T-helper 22 cell (primary cell): ENCODE measurements around the gene NEK6.

Source experiments
- DNase-seq: peaks from one replicate; pipeline ENCODE4 v3.0.0-alpha.2; 2020; ENCODE audit warnings: low read depth

The NEK6 gene

GRCh38 chr9:124296796-124297550 lies 39.2 kb downstream of the NEK6 start:
- no peak for DNase-seq

- DNase-seq: no peak
Measured at GRCh38 chr9:124297551-124297901, 39.8 kb downstream of the NEK6 start.

- DNase-seq: no peak
Measured at GRCh38 chr9:124297915-124298645, 40.3 kb downstream of the NEK6 start.

GRCh38 chr9:124298646-124299235 lies 41.0 kb downstream of the NEK6 start:
- no peak for DNase-seq

GRCh38 chr9:124299515-124300090 lies 41.9 kb downstream of the NEK6 start:
- no peak for DNase-seq

- no peak for DNase-seq
Measured at GRCh38 chr9:124300312-124300711, 42.6 kb downstream of the NEK6 start.

- no peak for DNase-seq
Measured at GRCh38 chr9:124302921-124303320, 45.2 kb downstream of the NEK6 start.

GRCh38 chr9:124303762-124304161 lies 46.0 kb downstream of the NEK6 start:
- no peak for DNase-seq

GRCh38 chr9:124304285-124304684 lies 46.5 kb downstream of the NEK6 start:
- no peak for DNase-seq

- DNase-seq: no peak
Measured at GRCh38 chr9:124306098-124306735, 48.5 kb downstream of the NEK6 start.

- DNase-seq: no peak
Measured at GRCh38 chr9:124307379-124308030, 49.8 kb downstream of the NEK6 start.

GRCh38 chr9:124308606-124309491 lies 51.1 kb downstream of the NEK6 start:
- DNase-seq: no peak

- no peak for DNase-seq
Measured at GRCh38 chr9:124309667-124310084, 51.9 kb downstream of the NEK6 start.

GRCh38 chr9:124311283-124311682 lies 53.5 kb downstream of the NEK6 start:
- no peak for DNase-seq

- DNase-seq: no peak
Measured at GRCh38 chr9:124312290-124313265, 54.8 kb downstream of the NEK6 start.

- DNase-seq: no peak
Measured at GRCh38 chr9:124313940-124314339, 56.2 kb downstream of the NEK6 start.

- no peak for DNase-seq
Measured at GRCh38 chr9:124315882-124316281, 58.1 kb downstream of the NEK6 start.

- no peak for DNase-seq
Measured at GRCh38 chr9:124320062-124320973, 62.6 kb downstream of the NEK6 start.

GRCh38 chr9:124321416-124321815 lies 63.7 kb downstream of the NEK6 start:
- no peak for DNase-seq
